OCI-LY3 (cell line): ENCODE data around the gene RSPRY1.

Source experiments
- CTCF ChIP-seq: fragments of 200-600, 300-600 bp; sonication (generic); IDR thresholded peaks from 2 replicates; pipeline ENCODE4 v1.5.1; 2014; ENCODE audit warnings: antibody characterized with exemption, low read length, low read depth
- EZH2phosphoT487 ChIP-seq: fragments of 200-600 bp; shearing (Covaris generic); IDR thresholded peaks from 2 replicates; pipeline ENCODE4 v1.6.1; 2018; ENCODE audit warnings: antibody characterized with exemption, mixed run types, low read depth

DNA sequence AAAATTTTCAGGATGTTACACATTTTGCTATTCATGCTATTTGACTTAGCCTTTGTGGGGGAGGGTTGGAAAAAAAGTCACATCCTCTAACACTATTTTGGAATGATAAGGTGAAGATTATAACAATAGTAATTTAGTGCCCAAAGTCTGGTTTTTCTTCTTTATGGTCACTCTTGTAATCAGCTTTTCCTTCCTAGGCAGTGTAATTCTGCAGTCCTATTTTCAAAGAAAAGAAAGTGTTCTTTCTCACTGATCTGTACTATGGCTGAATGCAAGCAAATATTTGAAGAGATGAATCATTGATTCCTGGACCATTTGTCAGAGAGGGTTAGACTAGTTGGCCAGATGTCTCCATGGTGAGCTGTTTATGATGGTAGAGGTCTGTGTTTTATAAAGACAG is 8.4 kb downstream of the RSPRY1 start:
- TF ChIP-seq CTCF, result no peak
- TF ChIP-seq EZH2phosphoT487, result no peak
